Nephron (organoid): ENCODE data around the gene LRRN1.
A peak's percentile ranks its signal among the peaks of the same experiment; 100 is the strongest.

Experiments
- H3K27ac Mint-ChIP-seq, 3 experiments: 2 replicates each; pipeline ENCODE4 v1.8.0; 2020; ENCODE audit warnings: mixed read lengths in 3 of 3, mild to moderate bottlenecking in 2 of 3, moderate library complexity in 1 of 3
- H3K27me3 Mint-ChIP-seq: 2 replicates; pipeline ENCODE4 v1.8.0; 2021; ENCODE audit warnings: low read depth, mild to moderate bottlenecking, moderate library complexity, mixed read lengths
- H3K36me3 Mint-ChIP-seq: 2 replicates; pipeline ENCODE4 v1.8.0; 2020; ENCODE audit warnings: low read depth, mixed read lengths
- H3K4me1 Mint-ChIP-seq: 2 replicates; pipeline ENCODE4 v1.8.0; 2020; ENCODE audit warnings: mixed read lengths
- H3K4me3 Mint-ChIP-seq, 3 experiments: 2 replicates each; pipeline ENCODE4 v1.8.0; 2020; ENCODE audit warnings: mild to moderate bottlenecking in 3 of 3, mixed read lengths in 3 of 3, moderate library complexity in 2 of 3
- H3K9me3 Mint-ChIP-seq: 2 replicates; pipeline ENCODE4 v1.8.0; 2020; ENCODE audit warnings: mixed read lengths
- CTCF ChIP-seq, 3 experiments: fragments of 200-600 bp; sonication (generic); IDR thresholded peaks; one replicate each; pipeline ENCODE4 v1.5.0; 2021; ENCODE audit warnings: antibody characterized with exemption in 3 of 3; ENCODE audit not compliant: unreplicated experiment in 3 of 3

Gene LRRN1

DNA sequence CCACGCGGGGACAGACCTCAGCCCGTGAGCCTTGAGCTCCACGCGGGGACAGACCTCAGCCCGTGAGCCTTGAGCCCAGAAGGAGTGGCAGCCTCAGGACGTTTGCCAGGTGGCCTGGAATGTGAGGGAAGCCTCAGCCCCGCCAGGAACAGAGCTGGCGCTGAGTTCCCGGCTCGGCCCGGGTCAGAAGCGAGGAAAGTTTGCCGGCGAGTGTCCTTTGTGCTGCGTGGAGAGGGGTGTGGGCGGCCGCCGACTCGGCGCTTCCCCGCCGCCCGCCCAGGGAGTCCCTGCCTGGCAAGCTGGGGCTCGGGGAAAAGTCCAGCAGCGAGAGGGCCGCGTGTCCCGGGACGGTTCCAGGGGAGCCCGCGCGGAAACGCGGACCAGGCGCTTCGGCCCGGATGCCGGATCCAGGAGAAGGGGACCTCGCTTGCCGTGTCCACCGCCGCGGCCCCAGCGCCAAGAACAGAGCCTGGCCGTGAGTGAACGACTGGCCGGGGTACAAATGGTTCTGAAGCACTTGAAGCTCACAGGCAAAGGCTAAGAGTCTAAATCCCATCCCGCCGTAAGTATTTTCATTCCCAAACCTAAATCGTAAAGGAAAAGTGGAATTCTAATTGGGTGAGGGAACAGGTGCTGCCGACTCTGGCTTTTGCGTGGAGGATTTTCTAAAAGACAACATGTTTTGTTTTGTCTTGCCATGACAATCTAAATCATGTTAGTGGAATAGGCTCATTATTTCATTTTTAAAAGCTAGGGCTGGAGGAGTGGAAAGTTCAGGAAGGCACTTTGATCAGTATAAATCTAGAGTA, 1.7 kb downstream of the LRRN1 start:
- Mint-ChIP-seq H3K4me3 (peak overlapping the region; percentile 87 to 96 (median 95)), H3K36me3 (peaks cover 6% of the 10 kb centered on the region), H3K4me1 (peaks cover 54% of the 10 kb centered on the region), H3K9me3 (no peaks in the 10 kb centered on the region), H3K27ac (peak overlapping the region; percentile 32 to 83 (median 77)), H3K27me3 (peaks cover 31% of the 10 kb centered on the region)
- no peak for TF ChIP-seq CTCF (IDR thresholded peaks at IDR 0.05; ENCODE audit: unreplicated experiment in 3 of 3)

GRCh38 chr3:3801494-3801841, 2.2 kb downstream of the LRRN1 start:
- Mint-ChIP-seq H3K4me3 (peak overlapping the region; percentile 87 to 96 (median 95)), H3K4me1 (peaks cover 60% of the 10 kb centered on the region), H3K27me3 (peaks cover 31% of the 10 kb centered on the region), H3K9me3 (no peaks in the 10 kb centered on the region), H3K36me3 (peaks cover 11% of the 10 kb centered on the region), H3K27ac (peak overlapping the region; percentile 32 to 83 (median 77))
- no peak for TF ChIP-seq CTCF (IDR thresholded peaks at IDR 0.05; ENCODE audit: unreplicated experiment in 3 of 3)

DNA sequence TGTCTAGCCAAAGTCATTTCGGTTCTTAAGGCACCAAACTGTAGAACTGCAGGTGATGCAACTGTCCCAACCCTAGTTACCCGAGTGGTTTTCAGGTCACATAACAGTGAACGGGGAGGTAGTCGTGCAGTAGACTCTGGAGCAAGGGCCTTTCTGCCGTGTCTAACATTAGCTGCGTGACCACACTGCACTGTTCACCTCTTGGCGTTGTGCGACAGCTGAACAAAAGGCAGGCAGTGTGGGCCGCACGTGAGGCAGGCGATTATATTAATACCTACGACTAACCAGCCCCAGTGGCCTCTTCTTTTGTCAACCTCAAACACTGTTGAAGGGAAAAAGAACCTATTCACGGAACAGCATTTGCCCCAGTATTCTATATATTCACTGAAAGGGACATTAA, 2.8 kb downstream of the LRRN1 start:
- H3K4me3 Mint-ChIP-seq: peak overlapping the region; percentile 87 to 96 (median 95)
- H3K36me3 Mint-ChIP-seq: peaks cover 11% of the 10 kb centered on the region
- peak overlapping the region; percentile 32 to 83 (median 77) for H3K27ac Mint-ChIP-seq
- no peak for TF ChIP-seq CTCF (IDR thresholded peaks at IDR 0.05; ENCODE audit: unreplicated experiment in 3 of 3)
- peaks cover 59% of the 10 kb centered on the region for H3K4me1 Mint-ChIP-seq
- peaks cover 31% of the 10 kb centered on the region for H3K27me3 Mint-ChIP-seq
- H3K9me3 Mint-ChIP-seq: no peaks in the 10 kb centered on the region

- Mint-ChIP-seq H3K27me3 (peaks cover 25% of the 10 kb centered on the region), H3K27ac (no peak overlapping the region), H3K36me3 (peaks cover 11% of the 10 kb centered on the region), H3K4me3 (peak overlapping the region in 2 of 3 experiments; percentile 63 to 95), H3K4me1 (peaks cover 64% of the 10 kb centered on the region), H3K9me3 (no peaks in the 10 kb centered on the region)
- no peak for TF ChIP-seq CTCF (IDR thresholded peaks at IDR 0.05; ENCODE audit: unreplicated experiment in 3 of 3)
These were observed 5.3 kb downstream of the LRRN1 start for GRCh38 chr3:3804560-3804959.

GRCh38 chr3:3806092-3806491, 6.9 kb downstream of the LRRN1 start:
- peak overlapping the region in 1 of 3 experiments; percentile 28 for H3K27ac Mint-ChIP-seq
- TF ChIP-seq CTCF (IDR thresholded peaks at IDR 0.05; ENCODE audit: unreplicated experiment in 3 of 3): no peak
- peaks cover 75% of the 10 kb centered on the region for H3K4me1 Mint-ChIP-seq
- peaks cover 11% of the 10 kb centered on the region for H3K36me3 Mint-ChIP-seq
- no peaks in the 10 kb centered on the region for H3K9me3 Mint-ChIP-seq
- peak overlapping the region in 2 of 3 experiments; percentile 9 to 95 for H3K4me3 Mint-ChIP-seq
- H3K27me3 Mint-ChIP-seq: peaks cover 19% of the 10 kb centered on the region

DNA sequence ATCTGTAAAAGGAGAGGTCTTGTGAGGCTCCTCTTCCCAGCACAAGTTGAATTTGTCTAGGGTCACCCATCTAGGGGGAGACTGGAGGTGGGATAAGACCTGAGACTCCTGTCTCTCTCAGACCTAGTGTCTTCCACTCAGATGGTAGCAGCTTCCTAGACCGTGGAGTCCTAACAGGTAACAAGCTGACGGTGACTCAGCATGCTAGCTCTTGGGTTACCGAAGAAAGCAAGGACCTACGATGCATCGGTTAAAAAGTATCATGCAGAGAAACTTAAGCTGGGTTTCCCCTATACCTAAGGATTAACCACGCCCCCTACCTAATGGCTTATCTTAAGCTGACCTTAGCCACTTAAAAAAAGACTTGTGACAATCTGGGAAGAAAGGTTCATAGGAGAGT, 7.6 kb downstream of the LRRN1 start:
- Mint-ChIP-seq H3K4me1 (peaks cover 73% of the 10 kb centered on the region), H3K4me3 (no peak overlapping the region), H3K27ac (no peak overlapping the region), H3K27me3 (peaks cover 12% of the 10 kb centered on the region), H3K9me3 (no peaks in the 10 kb centered on the region), H3K36me3 (peaks cover 9% of the 10 kb centered on the region)
- no peak for TF ChIP-seq CTCF (IDR thresholded peaks at IDR 0.05; ENCODE audit: unreplicated experiment in 3 of 3)
